WI38 (cell line): ENCODE data around the gene NDUFAF4.

Experiments used
- H3K4me3 ChIP-seq: 2 replicates; pipeline ENCODE4 v1.5.1; 2011; ENCODE audit warnings: low read depth, mild to moderate bottlenecking, control low read depth, low read length
- CTCF ChIP-seq: IDR thresholded peaks from 2 replicates; pipeline ENCODE4 v1.5.1; 2012; ENCODE audit warnings: low read depth, mild to moderate bottlenecking, control low read depth, low read length

The NDUFAF4 gene

GRCh38 chr6:96856856-96857255, 40.8 kb downstream of the NDUFAF4 start:
- H3K4me3 ChIP-seq = no peak overlapping the region
- TF ChIP-seq CTCF = no peak

- no peak overlapping the region for H3K4me3 ChIP-seq
- no peak for TF ChIP-seq CTCF
These were observed 44.6 kb downstream of the NDUFAF4 start for GRCh38 chr6:96853083-96853482.

GRCh38 chr6:96852605-96853004, 45.1 kb downstream of the NDUFAF4 start:
- H3K4me3 ChIP-seq = no peak overlapping the region
- no peak for TF ChIP-seq CTCF

- no peak for TF ChIP-seq CTCF
These were observed 45.8 kb downstream of the NDUFAF4 start for GRCh38 chr6:96851858-96852257.

GRCh38 chr6:96849615-96850014, 48.1 kb downstream of the NDUFAF4 start:
- no peak for TF ChIP-seq CTCF
- H3K4me3 ChIP-seq = no peak overlapping the region

More at GRCh38 chr6:96851858-96852257, 45.8 kb downstream of the NDUFAF4 start:
- no peak overlapping the region for H3K4me3 ChIP-seq

- TF ChIP-seq CTCF = no peak
- H3K4me3 ChIP-seq = no peak overlapping the region
These were observed 53.2 kb downstream of the NDUFAF4 start for GRCh38 chr6:96844530-96844929.

- no peak overlapping the region for H3K4me3 ChIP-seq
These were observed 56.3 kb downstream of the NDUFAF4 start for GRCh38 chr6:96841345-96841744.

More at GRCh38 chr6:96841345-96841744, 56.3 kb downstream of the NDUFAF4 start:
- no peak for TF ChIP-seq CTCF
